ENCODE results near the gene ANKRD34A. TPM values are rescaled to one million over a fixed set of nuclear protein-coding genes. Genes with fewer than 3 reads are reported as not detected.

Gene ANKRD34A
- total and polyA plus RNA-seq, 2 of the 13 experiments (the other 11 are each of a cell fraction or from before 2014, with no cell fraction given), result 0.05 to 0.07 TPM

DNA sequence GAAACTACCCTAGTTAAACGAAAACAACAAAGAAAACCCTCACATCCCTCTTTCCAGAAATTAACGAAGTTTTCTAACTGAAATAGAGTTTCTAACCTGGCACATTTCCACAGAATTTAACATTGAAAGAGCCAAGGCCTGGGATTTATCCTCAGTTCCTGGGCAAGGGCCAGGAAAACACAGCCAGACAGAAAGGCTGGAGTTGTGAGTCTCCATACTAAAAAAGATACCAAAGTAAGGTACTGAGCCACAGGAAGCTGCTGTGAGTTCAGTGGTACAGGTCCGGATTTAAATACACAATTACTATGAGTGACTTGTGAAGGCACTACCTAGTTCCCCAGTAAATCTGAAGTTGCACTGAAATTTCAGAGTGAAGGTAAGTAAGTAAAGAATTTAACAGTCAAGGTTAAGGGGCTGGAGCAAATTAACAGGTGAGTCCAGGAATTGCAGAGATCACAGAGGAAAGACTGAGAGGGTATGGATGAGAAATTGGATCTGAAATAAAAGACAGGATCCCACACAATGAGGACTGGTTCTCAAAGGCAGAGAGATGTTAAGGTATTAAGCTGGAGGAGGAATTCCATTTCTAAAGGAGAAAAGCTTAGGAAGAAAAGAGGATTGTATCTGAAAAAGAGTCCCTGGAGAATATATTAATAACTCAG lies 7.5 kb downstream of the ANKRD34A start:
- WGBS (ENCODE audit: low lambda C conversion rate), result 15% methylated on average over 3 of the region's 3 CpGs
- H3K4me2 ChIP-seq (ENCODE audit: low read depth, low read length), result peak overlapping the region; percentile 86
- H3K4me3 ChIP-seq (replicated peaks in 1 of 3; ENCODE audit: insufficient read depth in 1 of 3, low read depth in 2 of 3, low read length in 3 of 3), result peak overlapping the region; percentile 73 to 89 (median 80)
- TF ChIP-seq THAP11 (CRISPR knock-in tag; IDR thresholded peaks at IDR 0.05) (no peak), CEBPB (IDR thresholded peaks at IDR 0.05; ENCODE audit: borderline replicate concordance, low read depth, low read length) (no peak), ZNF749 (CRISPR knock-in tag; IDR thresholded peaks at IDR 0.05; ENCODE audit: borderline replicate concordance) (0 out of 2 replicates have a peak, but pooled peaks have one; percentile 25), ZNF446 (CRISPR knock-in tag; IDR thresholded peaks at IDR 0.05) (0 out of 2 replicates have a peak, but pooled peaks have one; percentile 37), SOX6 (IDR thresholded peaks at IDR 0.05) (no peak), SOX6 (CRISPR knock-in tag; IDR thresholded peaks at IDR 0.05) (peak; percentile 3; the same call in 1 of the 2 replicates), ZNF678 (CRISPR knock-in tag; IDR thresholded peaks at IDR 0.05) (no peak), ZNF552 (CRISPR knock-in tag; IDR thresholded peaks at IDR 0.05; ENCODE audit: borderline replicate concordance) (no peak), ZNF333 (CRISPR knock-in tag; IDR thresholded peaks at IDR 0.05; ENCODE audit: borderline replicate concordance) (no peak)
- TF ChIP-seq, protein P1, sequence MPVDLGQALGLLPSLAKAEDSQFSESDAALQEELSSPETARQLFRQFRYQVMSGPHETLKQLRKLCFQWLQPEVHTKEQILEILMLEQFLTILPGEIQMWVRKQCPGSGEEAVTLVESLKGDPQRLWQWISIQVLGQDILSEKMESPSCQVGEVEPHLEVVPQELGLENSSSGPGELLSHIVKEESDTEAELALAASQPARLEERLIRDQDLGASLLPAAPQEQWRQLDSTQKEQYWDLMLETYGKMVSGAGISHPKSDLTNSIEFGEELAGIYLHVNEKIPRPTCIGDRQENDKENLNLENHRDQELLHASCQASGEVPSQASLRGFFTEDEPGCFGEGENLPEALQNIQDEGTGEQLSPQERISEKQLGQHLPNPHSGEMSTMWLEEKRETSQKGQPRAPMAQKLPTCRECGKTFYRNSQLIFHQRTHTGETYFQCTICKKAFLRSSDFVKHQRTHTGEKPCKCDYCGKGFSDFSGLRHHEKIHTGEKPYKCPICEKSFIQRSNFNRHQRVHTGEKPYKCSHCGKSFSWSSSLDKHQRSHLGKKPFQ (CRISPR knock-in tag; IDR thresholded peaks at IDR 0.05; ENCODE audit: insufficient replicate concordance), result no peak
- TF ChIP-seq, protein P2, sequence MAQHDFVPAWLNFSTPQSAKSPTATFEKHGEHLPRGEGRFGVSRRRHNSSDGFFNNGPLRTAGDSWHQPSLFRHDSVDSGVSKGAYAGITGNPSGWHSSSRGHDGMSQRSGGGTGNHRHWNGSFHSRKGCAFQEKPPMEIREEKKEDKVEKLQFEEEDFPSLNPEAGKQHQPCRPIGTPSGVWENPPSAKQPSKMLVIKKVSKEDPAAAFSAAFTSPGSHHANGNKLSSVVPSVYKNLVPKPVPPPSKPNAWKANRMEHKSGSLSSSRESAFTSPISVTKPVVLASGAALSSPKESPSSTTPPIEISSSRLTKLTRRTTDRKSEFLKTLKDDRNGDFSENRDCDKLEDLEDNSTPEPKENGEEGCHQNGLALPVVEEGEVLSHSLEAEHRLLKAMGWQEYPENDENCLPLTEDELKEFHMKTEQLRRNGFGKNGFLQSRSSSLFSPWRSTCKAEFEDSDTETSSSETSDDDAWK (CRISPR knock-in tag; IDR thresholded peaks at IDR 0.05), result no peak
- ATAC-seq (no peak), DNase-seq (ENCODE audit: low spot score) (no peak), FAIRE-seq (no peak)
- peaks cover 65% of the 10 kb centered on the region for H3K4me1 ChIP-seq (ENCODE audit: insufficient read depth, low read length)
- no peaks in the 10 kb centered on the region for H3K9me3 ChIP-seq (ENCODE audit: low read length)
- ChIA-PET CTCF (ENCODE audit: low intra/inter-chr PET ratio, low total read pairs) (no interaction called here), POLR2A (interaction anchor here (1.4 to 6.2 kb wide), 3 partner anchors 11 to 95 kb away, joined by 4 to 84 read pairs (median 6); partner anchors contain the start of gene RBM8A)
- peak overlapping the region; percentile 61 for H3K27ac ChIP-seq (ENCODE audit: extremely low read length, insufficient read depth, low read length)
- peak overlapping the region; percentile 80 for H3K9ac ChIP-seq (ENCODE audit: insufficient read depth, low read depth, low read length)
- intact Hi-C loops (cut with micrococcal nuclease; ENCODE audit: unreplicated experiment) (loop anchor here (5.0 kb wide), 1 partner anchor 65 kb away; no protein-coding TSS in a partner anchor), in situ Hi-C loops (cut with HindIII; ENCODE audit: extremely low pct_ligation_motif_present, low pct_unique_long_range_greater_than_20kb) (no loop called here)
- no peaks in the 10 kb centered on the region for H4K20me1 ChIP-seq (ENCODE audit: insufficient read depth, low read length)
- BruUV-seq (replicated peaks), result TSS peak; percentile 58
- H2AFZ ChIP-seq (ENCODE audit: low read length), result no peak overlapping the region
- peaks cover 0 to 21% of the 10 kb centered on the region in 2 experiments; a peak in 3 of 5 replicates for H3K27me3 ChIP-seq (ENCODE audit: control insufficient read depth in 1 of 2, insufficient read depth in 2 of 2, low read length in 2 of 2)
- H3K36me3 ChIP-seq (replicated peaks in 1 of 2; ENCODE audit: control insufficient read depth in 1 of 2, insufficient read depth in 2 of 2, low read length in 2 of 2), result no peaks in the 10 kb centered on the region
- H3K79me2 ChIP-seq (ENCODE audit: insufficient read depth, low read length), result peaks cover 23% of the 10 kb centered on the region
